Progenitor cell of endocrine pancreas (in vitro differentiated cells): Measurements from ENCODE around the gene IRF5. TPM values are rescaled to one million over a fixed set of nuclear protein-coding genes. Genes with fewer than 3 reads are reported as not detected.

Experiments
- DNase-seq: peaks from one replicate; pipeline ENCODE4 v3.0.0; 2021; ENCODE audit warnings: low spot score; ENCODE audit not compliant: unreplicated experiment
- H3K27ac Mint-ChIP-seq: 2 replicates; pipeline ENCODE4 v1.8.0; 2021; ENCODE audit warnings: mild to moderate bottlenecking, moderate library complexity, mixed read lengths
- H3K27me3 Mint-ChIP-seq: 2 replicates; pipeline ENCODE4 v1.8.0; 2021; ENCODE audit warnings: mixed read lengths
- H3K36me3 Mint-ChIP-seq: 2 replicates; pipeline ENCODE4 v1.8.0; 2022; ENCODE audit warnings: mixed read lengths; ENCODE audit not compliant: insufficient read depth
- H3K4me1 Mint-ChIP-seq: 2 replicates; pipeline ENCODE4 v1.8.0; 2021; ENCODE audit warnings: low read depth, mixed read lengths
- H3K4me3 Mint-ChIP-seq: 2 replicates; pipeline ENCODE4 v1.8.0; 2021; ENCODE audit warnings: low read depth, mild to moderate bottlenecking, moderate library complexity, mixed read lengths
- H3K9me3 Mint-ChIP-seq: 2 replicates; pipeline ENCODE4 v1.8.0; 2021; ENCODE audit warnings: low read depth, mixed read lengths
- total RNA-seq: library from RNA; stranded (reverse); gene quantifications from 2 replicates; pipeline ENCODE4 v1.2.1, GENCODE V29; 2021
- TF ChIP-seq, protein P1 (sequence below): fragments of 200-600 bp; sonication (generic); IDR thresholded peaks from one replicate; pipeline ENCODE4 v1.5.0; 2021; ENCODE audit warnings: antibody characterized with exemption, mild to moderate bottlenecking; ENCODE audit not compliant: unreplicated experiment

IRF5 gene
- total RNA-seq, 1 donor from 2014 or later, result 0.69 TPM

GRCh38 chr7:128963327-128963757, 25.6 kb downstream of the IRF5 start:
- peaks cover 6% of the 10 kb centered on the region for H3K9me3 Mint-ChIP-seq
- H3K36me3 Mint-ChIP-seq, result peaks cover 38% of the 10 kb centered on the region
- no peak overlapping the region for H3K27ac Mint-ChIP-seq
- no peak overlapping the region for H3K4me3 Mint-ChIP-seq
- H3K27me3 Mint-ChIP-seq, result no peaks in the 10 kb centered on the region
- H3K4me1 Mint-ChIP-seq, result peaks cover 1% of the 10 kb centered on the region
- DNase-seq, result no peak
- TF ChIP-seq, protein P1, sequence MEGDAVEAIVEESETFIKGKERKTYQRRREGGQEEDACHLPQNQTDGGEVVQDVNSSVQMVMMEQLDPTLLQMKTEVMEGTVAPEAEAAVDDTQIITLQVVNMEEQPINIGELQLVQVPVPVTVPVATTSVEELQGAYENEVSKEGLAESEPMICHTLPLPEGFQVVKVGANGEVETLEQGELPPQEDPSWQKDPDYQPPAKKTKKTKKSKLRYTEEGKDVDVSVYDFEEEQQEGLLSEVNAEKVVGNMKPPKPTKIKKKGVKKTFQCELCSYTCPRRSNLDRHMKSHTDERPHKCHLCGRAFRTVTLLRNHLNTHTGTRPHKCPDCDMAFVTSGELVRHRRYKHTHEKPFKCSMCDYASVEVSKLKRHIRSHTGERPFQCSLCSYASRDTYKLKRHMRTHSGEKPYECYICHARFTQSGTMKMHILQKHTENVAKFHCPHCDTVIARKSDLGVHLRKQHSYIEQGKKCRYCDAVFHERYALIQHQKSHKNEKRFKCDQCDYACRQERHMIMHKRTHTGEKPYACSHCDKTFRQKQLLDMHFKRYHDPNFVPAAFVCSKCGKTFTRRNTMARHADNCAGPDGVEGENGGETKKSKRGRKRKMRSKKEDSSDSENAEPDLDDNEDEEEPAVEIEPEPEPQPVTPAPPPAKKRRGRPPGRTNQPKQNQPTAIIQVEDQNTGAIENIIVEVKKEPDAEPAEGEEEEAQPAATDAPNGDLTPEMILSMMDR, result no peak

GRCh38 chr7:128968624-128969023, 30.9 kb downstream of the IRF5 start:
- H3K4me3 Mint-ChIP-seq, result no peak overlapping the region
- H3K27ac Mint-ChIP-seq, result no peak overlapping the region
- DNase-seq, result no peak
- peaks cover 29% of the 10 kb centered on the region for H3K36me3 Mint-ChIP-seq
- no peaks in the 10 kb centered on the region for H3K4me1 Mint-ChIP-seq
- TF ChIP-seq, protein P1, result no peak
- no peaks in the 10 kb centered on the region for H3K27me3 Mint-ChIP-seq
- H3K9me3 Mint-ChIP-seq, result peaks cover 6% of the 10 kb centered on the region

DNA sequence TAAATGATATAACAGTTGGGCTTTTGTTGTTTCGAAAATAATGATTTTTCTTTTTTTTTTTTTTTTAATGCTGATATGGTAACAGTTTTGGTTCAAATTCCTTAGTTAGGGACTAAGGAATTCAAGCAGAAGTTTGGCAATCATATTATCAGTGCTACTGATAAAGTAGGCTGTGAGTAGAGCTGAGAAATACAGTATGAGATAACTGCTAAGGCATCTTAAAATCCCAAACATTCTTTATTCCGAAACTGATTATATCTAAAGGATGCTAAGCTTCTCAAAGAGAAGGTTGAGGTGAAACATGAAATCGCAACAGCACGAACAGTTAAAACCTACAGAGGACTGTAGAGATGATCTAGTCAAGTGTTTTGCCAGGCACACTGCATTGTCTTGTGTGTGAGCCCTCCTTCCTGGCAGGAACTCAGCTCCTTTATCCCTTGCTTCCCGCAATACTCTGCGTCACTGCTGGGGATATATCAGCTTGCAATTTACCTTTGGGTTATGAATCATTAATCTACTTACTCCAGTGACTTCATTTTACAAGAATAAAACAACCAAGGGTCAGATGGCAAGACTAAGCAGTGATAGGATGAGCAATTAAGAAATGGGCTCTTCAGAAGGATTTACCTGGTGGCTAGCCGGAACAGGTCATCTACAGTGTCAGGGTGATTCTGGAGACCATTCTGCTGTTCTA, 36.7 kb downstream of the IRF5 start:
- Mint-ChIP-seq H3K9me3 (no peaks in the 10 kb centered on the region), H3K4me3 (no peak overlapping the region), H3K27me3 (no peaks in the 10 kb centered on the region), H3K27ac (no peak overlapping the region), H3K4me1 (no peaks in the 10 kb centered on the region), H3K36me3 (peaks cover 29% of the 10 kb centered on the region)
- DNase-seq, result no peak
- TF ChIP-seq, protein P1, result no peak

- Mint-ChIP-seq H3K27me3 (no peaks in the 10 kb centered on the region), H3K9me3 (no peaks in the 10 kb centered on the region), H3K4me3 (no peak overlapping the region), H3K4me1 (no peaks in the 10 kb centered on the region), H3K27ac (no peak overlapping the region), H3K36me3 (peaks cover 30% of the 10 kb centered on the region)
- TF ChIP-seq, protein P1, result no peak
- DNase-seq, result no peak
These were observed 44.4 kb downstream of the IRF5 start for GRCh38 chr7:128982105-128982504.

- Mint-ChIP-seq H3K4me1 (no peaks in the 10 kb centered on the region), H3K4me3 (no peak overlapping the region), H3K36me3 (peaks cover 30% of the 10 kb centered on the region), H3K9me3 (no peaks in the 10 kb centered on the region), H3K27me3 (no peaks in the 10 kb centered on the region), H3K27ac (no peak overlapping the region)
- DNase-seq, result no peak
- TF ChIP-seq, protein P1, result no peak
These were observed 47.9 kb downstream of the IRF5 start for GRCh38 chr7:128985660-128986059.
